ENCODE results near the gene USP47. TPM values are rescaled to one million over a fixed set of nuclear protein-coding genes. Genes with fewer than 3 reads are reported as not detected.
A peak's percentile ranks its signal among the peaks of the same experiment; 100 is the strongest.

The USP47 gene
- total RNA-seq, 1 donor from 2014 or later: 81.5 TPM

DNA sequence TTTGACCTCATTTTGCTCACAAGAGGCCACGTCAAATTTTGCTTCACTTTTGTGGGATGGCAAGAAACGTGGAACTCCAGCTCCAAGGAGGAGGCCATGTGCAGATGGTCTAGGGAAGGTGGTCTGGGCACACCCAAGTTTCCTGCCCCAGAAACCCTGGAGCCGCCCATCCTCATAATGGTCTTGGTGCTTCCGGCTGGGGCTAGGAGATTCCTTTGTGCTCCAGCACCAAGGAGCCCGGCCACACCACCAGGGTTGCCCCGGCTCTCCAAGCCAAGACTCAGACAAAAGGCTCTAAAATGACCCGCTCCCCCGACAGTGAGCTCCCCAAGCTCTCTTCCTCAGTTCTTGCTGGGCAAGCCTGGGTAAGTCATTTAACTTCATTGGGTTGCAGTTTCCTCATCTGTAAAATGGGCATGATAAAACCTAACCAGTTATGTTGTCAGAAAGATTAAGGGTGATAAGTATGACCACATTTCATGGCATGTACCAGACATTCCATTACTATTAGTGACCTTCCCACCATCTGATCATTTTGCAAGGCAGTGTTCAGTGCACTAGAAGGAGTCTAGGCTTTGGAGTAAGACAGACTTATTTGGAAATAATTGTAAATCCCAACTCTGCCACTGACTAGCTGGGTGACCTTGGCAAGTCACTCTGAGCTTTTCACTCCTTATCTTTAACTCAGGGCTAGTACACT, 143.4 kb downstream of the USP47 start:
- TF ChIP-seq, protein P1, sequence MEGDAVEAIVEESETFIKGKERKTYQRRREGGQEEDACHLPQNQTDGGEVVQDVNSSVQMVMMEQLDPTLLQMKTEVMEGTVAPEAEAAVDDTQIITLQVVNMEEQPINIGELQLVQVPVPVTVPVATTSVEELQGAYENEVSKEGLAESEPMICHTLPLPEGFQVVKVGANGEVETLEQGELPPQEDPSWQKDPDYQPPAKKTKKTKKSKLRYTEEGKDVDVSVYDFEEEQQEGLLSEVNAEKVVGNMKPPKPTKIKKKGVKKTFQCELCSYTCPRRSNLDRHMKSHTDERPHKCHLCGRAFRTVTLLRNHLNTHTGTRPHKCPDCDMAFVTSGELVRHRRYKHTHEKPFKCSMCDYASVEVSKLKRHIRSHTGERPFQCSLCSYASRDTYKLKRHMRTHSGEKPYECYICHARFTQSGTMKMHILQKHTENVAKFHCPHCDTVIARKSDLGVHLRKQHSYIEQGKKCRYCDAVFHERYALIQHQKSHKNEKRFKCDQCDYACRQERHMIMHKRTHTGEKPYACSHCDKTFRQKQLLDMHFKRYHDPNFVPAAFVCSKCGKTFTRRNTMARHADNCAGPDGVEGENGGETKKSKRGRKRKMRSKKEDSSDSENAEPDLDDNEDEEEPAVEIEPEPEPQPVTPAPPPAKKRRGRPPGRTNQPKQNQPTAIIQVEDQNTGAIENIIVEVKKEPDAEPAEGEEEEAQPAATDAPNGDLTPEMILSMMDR (IDR thresholded peaks at IDR 0.05; ENCODE audit: unreplicated experiment): no peak
- H3K4me3 Mint-ChIP-seq (ENCODE audit: low read depth): no peak overlapping the region

DNA sequence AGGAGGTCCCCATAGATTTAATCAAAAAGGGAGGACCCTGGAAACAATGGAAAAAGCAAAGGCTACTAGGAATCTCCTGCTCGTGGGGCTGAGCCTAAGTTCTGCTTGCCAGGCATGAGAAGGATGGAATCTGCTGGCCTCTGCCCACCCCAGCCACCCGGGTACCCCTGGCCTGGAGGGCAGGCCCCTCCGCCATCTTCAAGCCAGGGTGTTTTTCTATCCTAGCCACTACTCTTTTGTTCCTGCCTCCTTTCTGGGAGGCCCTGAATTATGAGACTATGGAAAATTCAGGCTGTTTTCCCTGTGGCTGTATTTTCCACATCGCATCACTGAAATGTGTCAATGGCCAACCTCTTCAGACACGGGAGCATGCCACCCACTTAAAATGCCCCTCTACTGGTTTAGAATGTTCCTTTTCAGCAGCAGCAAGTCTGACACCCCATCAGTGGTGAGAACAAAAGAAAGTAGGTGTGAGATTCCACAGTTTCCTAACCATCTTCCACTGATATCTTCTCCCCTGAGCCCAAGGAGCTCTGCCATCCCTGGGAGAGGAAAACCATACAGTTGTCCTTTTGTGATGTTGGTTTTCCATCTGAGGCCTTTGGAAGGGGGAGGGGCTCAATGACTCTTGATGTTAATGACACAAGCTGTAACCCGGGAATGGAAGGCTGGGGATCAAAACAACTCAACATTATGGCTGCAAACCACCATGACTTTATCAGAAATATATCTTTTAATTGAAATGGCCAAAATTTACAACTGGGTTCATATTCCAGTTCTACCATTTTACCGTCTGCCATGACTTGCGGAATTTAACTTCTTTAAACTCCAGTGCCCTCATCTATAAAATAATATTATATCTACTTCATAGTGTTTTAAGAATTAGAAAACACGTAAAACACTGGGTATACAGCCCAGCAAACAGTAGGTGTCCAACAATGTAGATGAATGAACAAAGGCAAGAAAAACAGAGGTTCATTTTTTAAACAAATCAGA, 144.5 kb downstream of the USP47 start:
- Mint-ChIP-seq H3K36me3 (ENCODE audit: insufficient read depth) (peaks cover 14% of the 10 kb centered on the region), H3K27me3 (no peaks in the 10 kb centered on the region), H3K9me3 (ENCODE audit: low read depth) (no peaks in the 10 kb centered on the region), H3K4me3 (ENCODE audit: low read depth) (no peak overlapping the region), H3K4me1 (ENCODE audit: low read depth) (peaks cover 8% of the 10 kb centered on the region), H3K27ac (no peak overlapping the region)
- TF ChIP-seq, protein P1 (IDR thresholded peaks at IDR 0.05; ENCODE audit: unreplicated experiment): no peak
- DNase-seq (ENCODE audit: low spot score, unreplicated experiment): no peak

More for the DNA sequence above, 143.4 kb downstream of the USP47 start:
- no peak overlapping the region for H3K27ac Mint-ChIP-seq
- H3K27me3 Mint-ChIP-seq: no peaks in the 10 kb centered on the region
- peaks cover 8% of the 10 kb centered on the region for H3K4me1 Mint-ChIP-seq (ENCODE audit: low read depth)
- no peak for DNase-seq (ENCODE audit: low spot score, unreplicated experiment)
- H3K36me3 Mint-ChIP-seq (ENCODE audit: insufficient read depth): peaks cover 17% of the 10 kb centered on the region
- H3K9me3 Mint-ChIP-seq (ENCODE audit: low read depth): no peaks in the 10 kb centered on the region

DNA sequence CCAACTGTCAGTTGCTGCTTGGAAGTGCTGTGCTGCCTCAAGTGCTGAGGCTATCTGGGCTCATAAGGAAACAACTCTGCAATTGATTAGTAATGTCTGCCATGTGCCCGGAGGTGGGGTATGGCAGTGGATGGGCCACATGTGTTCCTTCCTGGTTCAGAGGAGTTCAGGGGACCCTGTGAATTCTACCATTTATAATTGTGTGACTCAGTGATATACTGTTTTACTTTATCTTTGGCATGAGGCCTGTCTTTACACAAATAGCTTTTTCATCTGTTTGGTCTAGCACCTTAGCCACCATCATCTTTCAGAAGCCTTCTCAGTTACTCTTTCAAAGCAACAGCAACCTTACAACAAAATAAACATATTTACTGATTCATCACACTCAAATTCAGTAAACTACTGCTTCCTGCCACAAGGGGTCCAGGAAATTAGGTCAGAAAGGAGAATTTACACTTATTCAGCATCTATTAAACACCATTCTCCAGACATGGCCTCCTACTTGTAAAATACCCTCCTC, 145.8 kb downstream of the USP47 start:
- peaks cover 19% of the 10 kb centered on the region for H3K4me1 Mint-ChIP-seq (ENCODE audit: low read depth)
- H3K36me3 Mint-ChIP-seq (ENCODE audit: insufficient read depth): peaks cover 9% of the 10 kb centered on the region
- DNase-seq (ENCODE audit: low spot score, unreplicated experiment): no peak
- H3K4me3 Mint-ChIP-seq (ENCODE audit: low read depth): no peak overlapping the region
- no peaks in the 10 kb centered on the region for H3K9me3 Mint-ChIP-seq (ENCODE audit: low read depth)
- no peaks in the 10 kb centered on the region for H3K27me3 Mint-ChIP-seq
- no peak overlapping the region for H3K27ac Mint-ChIP-seq
- TF ChIP-seq, protein P1 (IDR thresholded peaks at IDR 0.05; ENCODE audit: unreplicated experiment): peak; percentile 59

DNA sequence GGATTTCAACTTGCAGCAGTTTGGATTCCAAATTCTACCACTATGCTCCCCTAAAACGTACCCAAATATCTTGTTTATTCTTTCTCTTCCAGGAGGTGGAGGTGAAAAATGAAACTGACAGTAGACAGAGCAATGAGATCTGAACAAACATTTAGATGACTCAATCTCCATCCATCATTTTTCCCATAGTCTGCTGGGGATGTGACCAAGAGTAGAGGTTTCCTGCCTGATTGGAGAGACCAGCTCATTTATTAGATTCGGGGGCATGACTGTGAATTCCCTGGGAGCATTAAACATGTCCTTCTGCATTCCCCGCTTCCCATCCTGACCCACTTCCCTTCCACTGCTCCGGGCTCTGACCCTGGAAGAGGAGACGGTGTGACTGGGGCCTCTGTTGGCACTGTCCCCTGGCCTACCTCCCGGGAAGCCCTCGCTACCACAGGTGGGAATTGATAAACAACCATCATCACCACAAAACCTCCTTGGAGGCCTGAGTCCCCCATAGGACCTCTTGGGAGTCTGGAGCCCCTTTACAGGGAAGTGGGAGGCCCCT, 146.4 kb downstream of the USP47 start:
- Mint-ChIP-seq H3K4me1 (ENCODE audit: low read depth) (peaks cover 22% of the 10 kb centered on the region), H3K36me3 (ENCODE audit: insufficient read depth) (peaks cover 9% of the 10 kb centered on the region), H3K4me3 (ENCODE audit: low read depth) (no peak overlapping the region), H3K9me3 (ENCODE audit: low read depth) (no peaks in the 10 kb centered on the region), H3K27ac (peak overlapping the region; percentile 29), H3K27me3 (no peaks in the 10 kb centered on the region)
- no peak for DNase-seq (ENCODE audit: low spot score, unreplicated experiment)
- TF ChIP-seq, protein P1 (IDR thresholded peaks at IDR 0.05; ENCODE audit: unreplicated experiment): no peak
